IMR-90 (cell line): ENCODE data around the gene SLC66A2. TPM values are rescaled to one million over a fixed set of nuclear protein-coding genes. Genes with fewer than 3 reads are reported as not detected.

Experiments
- ATAC-seq: fragments of 200-7000 bp; cut with Tn5 transposase; 2 replicates; pipeline ENCODE4 v1.9.1; 2020; ENCODE audit warnings: low read depth, mild to moderate bottlenecking, moderate library complexity
- BruUV-seq: library from RNA; stranded (reverse); fragments of 400-500 nt; replicated peaks from 2 replicates; lab custom pipeline; 2021; lab: Mats Ljungman, UMichigan
- CTCF ChIA-PET: fragments of 300-600 bp; formaldehyde crosslinking; extraction: SDS; loops from one replicate; lab custom pipeline; 2021; ENCODE audit warnings: antibody characterized with exemption; lab: Yijun Ruan, JAX
- POLR2A ChIA-PET: fragments of 300-600 bp; sonication (Branson Sonifier 250); formaldehyde crosslinking; loops from one replicate; lab custom pipeline; 2022; ENCODE audit warnings: antibody characterized with exemption; ENCODE audit not compliant: unreplicated experiment; lab: Charles Lee
- DNase-seq: peaks from one replicate; pipeline ENCODE4 v3.0.0; 2013
- H2AFZ ChIP-seq: replicated peaks from 2 replicates; pipeline ENCODE3; 2013; ENCODE audit warnings: low read length, mild to moderate bottlenecking; ENCODE audit not compliant: poor library complexity
- H2AK5ac ChIP-seq: 2 replicates; pipeline ENCODE4 v1.6.1; 2013; ENCODE audit warnings: low read depth, low read length, inconsistent platforms
- H2AK9ac ChIP-seq: replicated peaks from 2 replicates; pipeline ENCODE3; 2013; ENCODE audit warnings: mild to moderate bottlenecking, low read depth, low read length, moderate library complexity; ENCODE audit not compliant: poor library complexity
- H2BK120ac ChIP-seq: 2 replicates; pipeline ENCODE4 v1.6.1; 2013; ENCODE audit warnings: low read depth, low read length, inconsistent platforms
- H2BK15ac ChIP-seq: 3 replicates; pipeline ENCODE4 v1.6.1; 2013; ENCODE audit warnings: low read depth, low read length, inconsistent platforms
- H2BK20ac ChIP-seq: 2 replicates; pipeline ENCODE4 v1.6.1; 2013; ENCODE audit warnings: low read depth, mild to moderate bottlenecking, inconsistent platforms, low read length, moderate library complexity
- H2BK5ac ChIP-seq: 2 replicates; pipeline ENCODE4 v1.6.1; 2013; ENCODE audit warnings: mild to moderate bottlenecking, low read depth, low read length, inconsistent platforms; ENCODE audit not compliant: poor library complexity, severe bottlenecking
- H3K14ac ChIP-seq: replicated peaks from 2 replicates; pipeline ENCODE4 v1.6.1; 2013; ENCODE audit warnings: low read depth, low read length, inconsistent platforms
- H3K18ac ChIP-seq: 2 replicates; pipeline ENCODE4 v1.6.1; 2013; ENCODE audit warnings: low read depth, low read length, control low read depth
- H3K23ac ChIP-seq: 2 replicates; pipeline ENCODE4 v1.6.1; 2013; ENCODE audit warnings: low read depth, low read length, inconsistent platforms
- H3K27ac ChIP-seq: 2 replicates; pipeline ENCODE4 v1.5.1; 2013; ENCODE audit warnings: mild to moderate bottlenecking, control low read depth, low read length; ENCODE audit not compliant: insufficient read depth
- H3K27me3 ChIP-seq: 2 replicates; pipeline ENCODE4 v1.6.1; 2013; ENCODE audit warnings: low read length; ENCODE audit not compliant: control insufficient read depth, insufficient read depth
- H3K36me3 ChIP-seq: 2 replicates; pipeline ENCODE4 v1.6.1; 2013; ENCODE audit warnings: low read length, mixed read lengths; ENCODE audit not compliant: control insufficient read depth, insufficient read depth
- H3K4ac ChIP-seq: 2 replicates; pipeline ENCODE4 v1.6.1; 2013; ENCODE audit warnings: low read depth, low read length, inconsistent platforms
- H3K4me1 ChIP-seq: 2 replicates; pipeline ENCODE4 v1.6.1; 2013; ENCODE audit warnings: low read length, mixed read lengths; ENCODE audit not compliant: control insufficient read depth, insufficient read depth
- H3K4me2 ChIP-seq: 2 replicates; pipeline ENCODE4 v1.6.1; 2013; ENCODE audit warnings: low read depth, mild to moderate bottlenecking, control low read depth, low read length, moderate library complexity
- H3K4me3 ChIP-seq: 2 replicates; pipeline ENCODE4 v1.5.1; 2013; ENCODE audit warnings: low read depth, mild to moderate bottlenecking, control low read depth, low read length, moderate library complexity; ENCODE audit not compliant: insufficient read depth
- H3K56ac ChIP-seq: 2 replicates; pipeline ENCODE4 v1.6.1; 2013; ENCODE audit warnings: low read length, inconsistent platforms; ENCODE audit not compliant: insufficient read depth; ENCODE audit errors: extremely low read depth
- H3K79me1 ChIP-seq, 2 experiments: 2 replicates each; pipeline ENCODE4 v1.6.1; 2013; ENCODE audit warnings: low read length in 2 of 2, inconsistent platforms in 1 of 2, low read depth in 1 of 2
- H3K9ac ChIP-seq: 2 replicates; pipeline ENCODE4 v1.6.1; 2013; ENCODE audit warnings: low read depth, low read length, control low read depth
- H3K9me1 ChIP-seq: 2 replicates; pipeline ENCODE4 v1.6.1; 2013; ENCODE audit warnings: low read length, inconsistent platforms; ENCODE audit not compliant: insufficient read depth
- H3K9me3 ChIP-seq: 2 replicates; pipeline ENCODE4 v1.6.1; 2013; ENCODE audit warnings: low read length; ENCODE audit not compliant: control insufficient read depth, insufficient read depth
- H4K20me1 ChIP-seq: 2 replicates; pipeline ENCODE4 v1.6.1; 2013; ENCODE audit warnings: low read length, inconsistent platforms; ENCODE audit not compliant: insufficient read depth
- H4K5ac ChIP-seq: 2 replicates; pipeline ENCODE4 v1.6.1; 2013; ENCODE audit warnings: mild to moderate bottlenecking, low read depth, low read length, control low read depth
- H4K8ac ChIP-seq, 2 experiments: 2 replicates each; pipeline ENCODE4 v1.6.1; 2013; ENCODE audit warnings: low read depth in 2 of 2, low read length in 2 of 2, control low read depth in 1 of 2, inconsistent platforms in 1 of 2
- H4K91ac ChIP-seq: 2 replicates; pipeline ENCODE4 v1.6.1; 2013; ENCODE audit warnings: low read depth, low read length, inconsistent platforms; ENCODE audit not compliant: insufficient read depth
- CEBPB ChIP-seq: IDR thresholded peaks from 2 replicates; pipeline ENCODE4 v1.6.1; 2012; ENCODE audit warnings: low read depth, low read length, improper control_type of control experiment
- CHD1 ChIP-seq: IDR thresholded peaks from 2 replicates; pipeline ENCODE4 v1.6.1; 2012; ENCODE audit warnings: low read depth, low read length, improper control_type of control experiment
- FOS ChIP-seq: fragments of 150-350 bp; IDR thresholded peaks from 2 replicates; pipeline ENCODE4 v1.6.1; 2016; ENCODE audit warnings: low read depth, low read length
- MAFK ChIP-seq: IDR thresholded peaks from 2 replicates; pipeline ENCODE4 v1.6.1; 2012; ENCODE audit warnings: low read depth, low read length, improper control_type of control experiment
- MAZ ChIP-seq: IDR thresholded peaks from 2 replicates; pipeline ENCODE4 v1.6.1; 2012; ENCODE audit warnings: low read depth, mild to moderate bottlenecking, low read length, improper control_type of control experiment, moderate library complexity, borderline replicate concordance
- NFE2L2 ChIP-seq: fragments of 150-350 bp; IDR thresholded peaks from 2 replicates; pipeline ENCODE4 v1.6.1; 2016; ENCODE audit warnings: low read depth, mild to moderate bottlenecking, low read length
- RCOR1 ChIP-seq: IDR thresholded peaks from 2 replicates; pipeline ENCODE4 v1.6.1; 2012; ENCODE audit warnings: mild to moderate bottlenecking, low read length, improper control_type of control experiment; ENCODE audit not compliant: insufficient replicate concordance
- SMC3 ChIP-seq: fragments of 150-350 bp; IDR thresholded peaks from 2 replicates; pipeline ENCODE4 v1.6.1; 2016; ENCODE audit warnings: low read depth, mild to moderate bottlenecking, antibody characterized with exemption, low read length, moderate library complexity
- USF2 ChIP-seq: fragments of 150-350 bp; IDR thresholded peaks from 2 replicates; pipeline ENCODE4 v1.6.1; 2017; ENCODE audit warnings: mild to moderate bottlenecking, antibody characterized with exemption, low read length, low read depth
- WGBS, 2 experiments: methylation state at CpG; one replicate each; pipeline versions ENCODE4 v1.1.5 to v1.1.7; 2013; ENCODE audit warnings: missing lambda C conversion rate in 2 of 2; ENCODE audit not compliant: insufficient read length in 1 of 2; ENCODE audit errors: extremely low coverage in 2 of 2; 5-methylcytosine and 5-hydroxymethylcytosine counted together
- dilution Hi-C: fragments of 300-500 bp; cut with HindIII; formaldehyde crosslinking; loops from one replicate; pipeline ENCODE4 v1.14.3; 2018; ENCODE audit warnings: low sequenced_read_pairs; ENCODE audit not compliant: unreplicated experiment
- in situ Hi-C: fragments of 300-500 bp; cut with MboI; formaldehyde crosslinking; loops from 3 replicates; pipeline ENCODE4 v1.14.3; 2019; ENCODE audit warnings: low sequenced_read_pairs, inconsistent platforms, mixed read lengths
- intact Hi-C: fragments of 100-400 bp; cut with micrococcal nuclease; formaldehyde crosslinking; loops from 2 replicates; pipeline ENCODE4 v1.10.0; 2022
- polyA plus RNA-seq, 3 experiments: library from polyadenylated mRNA; depleted of rRNA; stranded (reverse); fragments of >200 nt; gene quantifications; 2 replicates each; pipeline ENCODE4 v1.2.3, GENCODE V29; 2012; ENCODE audit warnings: low replicate concordance in 1 of 3
- total RNA-seq: library from RNA; depleted of rRNA; stranded (reverse); fragments of >200 nt; gene quantifications from 2 replicates; pipeline ENCODE4 v1.2.3, GENCODE V29; 2012

The SLC66A2 gene
- total and polyA plus RNA-seq, 2 of the 4 experiments (the other 2 are of a cell fraction) = 17.6 to 23.5 TPM

- Histone ChIP-seq H4K8ac (no peak overlapping the region; a peak in 1 of 4 replicates), H4K91ac (peak overlapping the region; percentile 63; the same call in 1 of the 2 replicates), H2BK120ac (peak overlapping the region; percentile 46; the same call in 1 of the 2 replicates), H2AK5ac (0 out of 2 replicates have a peak overlapping the region, but pooled peaks have one; percentile 48), H3K36me3 (peaks cover 20% of the 10 kb centered on the region), H3K9me3 (no peaks in the 10 kb centered on the region), H3K4me1 (peaks cover 8% of the 10 kb centered on the region), H2BK20ac (no peak overlapping the region), H2BK5ac (peak overlapping the region; percentile 67), H2BK15ac (no peak overlapping the region), H3K27ac (peak overlapping the region; percentile 76), H3K27me3 (no peaks in the 10 kb centered on the region), H3K56ac (no peak overlapping the region), H4K20me1 (peaks cover 31% of the 10 kb centered on the region), H3K79me1 (peaks cover 22 to 46% of the 10 kb centered on the region in 2 experiments), H3K9me1 (peaks cover 14% of the 10 kb centered on the region), H3K14ac (no peak overlapping the region), H3K4ac (peak overlapping the region; percentile 71), H2AK9ac (peak overlapping the region; percentile 66), H4K5ac (no peak overlapping the region; the same call in 1 of the 2 replicates), H3K4me3 (peak overlapping the region; percentile 59), H3K23ac (peak overlapping the region; percentile 44; the same call in 1 of the 2 replicates), H2AFZ (peak overlapping the region; percentile 98), H3K4me2 (peak overlapping the region; percentile 94), H3K9ac (peak overlapping the region; percentile 77), H3K18ac (no peak overlapping the region; the same call in 1 of the 2 replicates)
- DNase-seq = no peak
- ChIA-PET POLR2A (no interaction called here), CTCF (no interaction called here)
- ATAC-seq = no peak
- dilution Hi-C loops (no loop called here), intact Hi-C loops (loop anchor here (5.0 kb wide), 1 partner anchor 155 kb away; the partner anchor contains the start of gene KCNG2), in situ Hi-C loops (no loop called here)
- no TSS peak for BruUV-seq
- TF ChIP-seq RCOR1 (no peak), NFE2L2 (no peak), MAFK (no peak), CHD1 (no peak), MAZ (no peak), SMC3 (no peak), FOS (no peak), CEBPB (no peak), USF2 (no peak)
- WGBS, 2 experiments = 43% methylated on average over 6 of the region's 43 CpGs; no CpG with 5 or more reads in 1 of the 2 experiments
These were observed 1.1 kb upstream of the SLC66A2 start for GRCh38 chr18:79952456-79952995.
